Neural progenitor cell (in vitro differentiated cells): ENCODE results near the gene UTP11.

Source experiments
- CTCF ChIP-seq: fragments of 200-600 bp; sonication (generic); IDR thresholded peaks from 2 replicates; pipeline ENCODE4 v1.5.1; 2017; ENCODE audit warnings: antibody characterized with exemption, mild to moderate bottlenecking
- EZH2phosphoT487 ChIP-seq: fragments of 200-600 bp; sonication (generic); IDR thresholded peaks from 2 replicates; pipeline ENCODE4 v1.6.1; 2017; ENCODE audit warnings: antibody characterized with exemption

DNA sequence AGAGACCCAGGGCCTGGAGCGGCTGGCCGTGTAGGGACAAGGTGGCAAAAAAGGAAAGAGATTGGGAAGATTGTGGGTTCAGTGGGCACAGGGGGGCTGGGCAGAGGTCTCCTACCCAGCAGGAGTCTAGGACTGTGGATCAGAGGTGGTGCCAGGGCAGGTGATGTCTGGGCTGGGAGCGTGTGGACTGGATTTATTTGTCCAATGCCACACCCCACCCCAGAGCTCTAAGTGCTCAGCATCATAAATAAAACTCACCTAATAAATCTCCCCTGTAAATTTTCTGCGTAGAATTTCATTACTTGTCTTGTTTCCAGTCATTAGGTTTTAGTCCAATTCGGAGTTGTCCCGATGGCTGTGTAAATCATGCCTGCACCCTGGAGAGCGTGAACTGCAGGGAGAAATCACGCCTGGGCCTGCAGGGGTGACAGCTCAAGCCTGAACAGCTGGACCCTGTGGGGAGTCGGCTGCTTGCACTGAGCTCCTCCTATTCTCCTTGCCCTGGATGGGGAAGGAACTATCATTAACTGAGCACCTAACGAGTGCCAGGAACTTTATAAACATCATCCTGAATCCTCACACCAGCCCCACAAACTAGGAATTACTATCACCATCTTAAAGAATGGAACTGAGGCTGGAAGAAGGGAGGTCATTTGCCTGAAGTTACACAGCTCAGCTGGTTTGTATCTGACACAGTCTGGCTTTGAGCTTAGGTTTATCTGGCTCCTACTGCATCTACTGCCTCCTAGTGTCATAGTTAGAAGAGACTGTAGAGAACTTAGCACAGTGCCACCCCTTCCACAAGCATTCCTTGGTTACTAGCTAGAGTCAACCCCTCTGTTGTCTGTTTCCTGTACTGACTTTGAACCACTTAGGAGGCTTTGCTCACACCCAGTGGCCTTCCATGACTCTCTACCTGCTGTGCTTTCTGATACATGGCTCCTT is 59.0 kb downstream of the UTP11 start:
- TF ChIP-seq CTCF: peak; percentile 45
- no peak for TF ChIP-seq EZH2phosphoT487
